ENCODE results near the gene RNF26.

RNF26 gene

DNA sequence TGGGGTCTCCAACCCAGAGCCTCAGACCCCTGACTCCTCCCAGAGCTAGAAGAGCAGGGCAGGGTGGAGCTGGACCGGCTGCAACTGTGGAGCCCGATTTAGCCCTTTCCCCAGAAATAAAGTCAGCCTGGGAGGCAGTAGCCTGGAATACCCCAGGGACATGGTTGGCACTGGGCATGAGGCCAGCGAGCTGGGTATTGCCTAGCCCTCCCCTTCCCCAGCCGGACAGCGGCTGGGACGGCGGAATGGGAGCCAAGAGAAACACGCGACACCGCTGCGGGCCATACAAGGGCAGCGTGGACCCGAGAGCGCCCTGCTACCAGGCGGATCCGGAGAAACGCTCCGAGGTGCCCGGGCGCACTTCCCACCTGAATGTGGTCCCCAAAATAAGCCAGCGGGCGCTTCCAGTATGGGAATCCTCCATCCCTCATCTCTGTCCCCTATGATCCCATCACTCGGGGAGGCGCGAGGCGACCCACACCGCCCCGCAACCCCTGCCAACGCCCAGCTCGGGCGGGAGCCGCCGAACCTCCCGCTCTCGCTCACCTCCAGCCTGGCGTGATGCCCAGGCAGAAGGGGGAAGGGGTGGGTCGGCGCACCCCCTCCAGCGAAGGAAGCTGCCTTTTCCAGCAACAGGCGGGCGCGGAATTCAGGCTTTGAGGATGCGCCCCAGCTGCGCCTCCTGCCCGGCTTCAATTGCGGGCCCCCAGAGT, 18.2 kb upstream of the RNF26 start:
- DNase-seq (ENCODE audit: low spot score) = peak; percentile 56

DNA sequence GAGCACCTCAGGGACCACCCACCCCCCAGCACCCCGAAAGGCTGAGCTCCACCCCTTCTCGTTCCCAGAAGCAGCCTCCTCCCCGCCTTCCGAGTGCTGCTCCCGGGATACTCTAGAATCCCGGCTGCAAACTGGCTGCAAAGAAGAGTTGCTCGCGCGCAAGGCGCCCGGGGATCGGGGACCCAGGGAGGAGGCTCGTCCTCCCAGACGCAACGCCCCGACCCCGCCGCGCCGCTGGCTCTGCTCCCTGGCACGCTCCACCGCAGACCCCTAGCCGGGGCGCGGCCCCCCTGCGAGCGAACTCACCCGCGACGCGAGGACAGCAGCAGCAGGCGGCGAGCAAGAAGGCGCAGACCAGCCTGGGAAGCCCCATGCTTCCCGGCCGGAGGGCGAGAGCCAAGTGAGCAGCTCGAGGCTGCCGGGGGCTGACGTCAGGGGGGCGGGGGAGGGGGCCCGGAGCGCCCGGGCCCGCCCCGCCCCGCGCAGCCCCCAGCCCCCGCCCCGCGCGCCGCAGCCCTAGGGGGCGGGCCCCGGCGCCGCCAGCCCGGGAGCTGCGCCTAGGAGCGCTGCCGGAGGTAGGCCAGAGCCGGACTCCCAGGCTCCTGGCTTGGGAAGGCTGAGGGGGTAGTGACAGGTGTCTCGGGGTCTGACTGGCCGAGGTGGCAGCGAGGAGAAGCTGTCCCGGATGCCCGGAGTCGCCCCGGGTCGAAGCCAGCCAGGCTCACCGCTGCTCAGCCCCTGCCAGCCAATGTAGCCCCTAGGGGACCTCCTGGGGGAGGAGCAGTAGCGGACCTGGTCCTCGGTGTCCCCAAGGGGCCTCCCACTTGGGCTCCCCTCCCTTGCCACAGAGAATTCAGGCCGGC, 17.4 kb upstream of the RNF26 start, which contains the start of gene MCAM:
MCAM (minus strand) TSS at position 402 of the 863 bp plus-strand sequence; CDS start at position 373, 29 bp downstream.
- peak; percentile 66 for DNase-seq (ENCODE audit: low spot score)

GRCh38 chr11:119317592-119318239, 16.6 kb upstream of the RNF26 start:
- DNase-seq (ENCODE audit: low spot score) = no peak

DNA sequence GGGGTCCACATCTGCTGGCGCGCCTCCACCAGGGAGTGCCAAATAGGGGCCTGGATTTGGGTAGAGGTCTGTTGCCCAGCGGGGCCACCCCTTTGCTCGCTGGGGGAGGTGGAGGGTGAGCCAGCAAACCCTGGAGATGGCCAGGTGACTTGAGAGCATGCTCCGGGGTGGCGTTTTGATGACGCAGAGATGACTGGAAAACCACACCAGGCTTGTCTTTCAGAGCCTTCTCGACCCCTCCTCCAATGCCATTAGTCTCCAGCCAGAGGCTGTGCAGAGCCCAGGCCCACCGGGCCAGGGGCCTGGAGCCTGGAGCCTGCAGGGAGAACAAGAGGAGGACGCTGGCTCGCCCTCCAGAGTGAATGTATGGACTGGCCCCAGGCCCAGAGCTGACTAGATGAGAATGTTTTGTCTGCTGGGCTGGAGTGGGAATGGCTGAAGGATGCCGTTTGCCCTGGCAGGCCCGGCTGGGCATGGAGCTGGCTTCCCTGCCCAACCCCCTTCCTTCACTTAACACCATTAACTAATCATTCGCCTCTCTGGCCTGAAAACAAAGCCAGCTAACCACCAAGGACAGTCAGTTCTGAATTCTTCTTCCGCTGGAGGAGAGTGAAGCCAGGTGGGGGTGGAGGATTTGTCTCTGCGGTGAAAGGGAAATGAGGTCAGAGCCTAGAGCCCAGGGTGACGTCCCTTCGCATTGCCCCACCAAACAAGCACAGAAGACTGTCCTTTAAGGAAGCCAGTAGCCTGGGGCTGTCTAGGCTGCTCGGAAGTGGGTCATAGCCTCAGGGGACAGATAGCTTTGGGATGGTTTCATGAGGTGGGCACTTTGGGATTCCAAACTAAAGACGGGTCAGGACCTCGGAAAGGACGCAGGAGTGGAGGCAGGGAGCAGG, 15.8 kb upstream of the RNF26 start:
- DNase-seq (ENCODE audit: low spot score) = peak; percentile 84

DNA sequence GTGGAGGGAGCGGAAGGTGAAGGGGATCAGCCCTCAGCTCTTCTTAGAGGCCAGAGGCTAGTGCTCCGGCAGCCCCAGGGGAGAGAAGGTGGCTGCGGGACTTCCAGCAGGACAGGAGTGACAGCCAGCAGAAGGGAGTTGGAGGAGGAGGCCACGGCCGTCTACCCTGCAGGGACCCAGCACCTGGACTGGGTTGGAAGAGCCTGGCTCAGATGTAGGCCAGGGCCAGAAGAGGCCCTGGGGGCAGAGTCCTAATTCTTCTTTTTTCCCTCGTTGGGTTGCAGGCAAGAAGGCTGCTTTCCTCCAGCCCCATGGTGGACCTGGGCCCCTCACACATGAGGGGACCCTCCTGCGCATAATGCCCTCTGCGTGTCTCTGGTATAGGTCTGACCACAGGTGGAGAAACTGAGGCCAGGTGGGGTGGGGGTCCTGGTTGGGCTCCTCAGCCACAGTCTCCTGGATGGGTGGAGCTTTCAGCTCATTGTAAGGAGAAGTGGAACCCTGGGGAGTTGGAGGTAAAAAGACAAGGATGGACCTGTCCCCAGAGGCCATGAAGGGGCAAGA, 15.1 kb upstream of the RNF26 start:
- no peak for DNase-seq (ENCODE audit: low spot score)

- no peak for DNase-seq (ENCODE audit: low spot score)
These were observed 14.6 kb upstream of the RNF26 start for GRCh38 chr11:119319700-119320239.

- DNase-seq (ENCODE audit: low spot score) = peak; percentile 60
These were observed 14.0 kb upstream of the RNF26 start for GRCh38 chr11:119320240-119320775.

DNA sequence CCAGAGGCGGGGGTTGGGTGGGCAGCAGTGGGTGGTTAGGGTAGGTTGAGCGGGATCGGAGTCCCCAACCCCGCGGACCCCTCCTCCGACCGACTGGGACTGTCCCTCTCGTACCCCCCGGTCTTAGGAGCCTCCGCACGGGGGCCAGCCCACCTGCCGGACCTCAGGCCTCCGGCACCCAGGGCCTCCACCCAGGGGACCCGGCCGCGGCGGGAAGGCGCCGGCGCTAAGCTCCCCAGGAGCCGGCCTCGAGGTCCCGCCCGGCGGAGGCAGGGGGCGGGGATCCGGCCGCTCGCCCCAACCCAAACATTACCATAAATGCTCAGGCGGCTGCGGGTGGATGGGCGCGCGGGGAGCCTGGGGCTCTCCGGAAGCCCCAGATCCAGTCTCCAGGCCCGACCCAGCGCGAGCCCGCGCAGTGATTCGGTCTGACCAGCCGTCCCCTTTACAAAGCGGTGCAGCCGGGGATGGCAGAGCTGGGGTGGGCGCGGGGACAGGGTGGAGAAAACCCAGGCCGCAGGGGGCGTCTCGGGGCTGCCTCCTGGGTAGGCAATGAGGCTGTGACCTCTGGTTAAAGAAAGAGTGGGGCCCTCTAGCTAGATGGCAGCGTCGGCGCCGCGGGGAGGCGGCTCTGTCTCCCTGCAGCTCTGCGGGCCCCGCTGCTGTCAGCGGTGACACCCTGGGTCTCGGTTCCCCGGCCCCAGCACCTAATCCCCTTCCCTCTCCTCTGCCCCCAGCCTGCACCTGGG, 13.4 kb upstream of the RNF26 start:
- DNase-seq (ENCODE audit: low spot score) = peak; percentile 70

GRCh38 chr11:119322360-119322739, 12.0 kb upstream of the RNF26 start:
- peak; percentile 53 for DNase-seq (ENCODE audit: low spot score)

DNA sequence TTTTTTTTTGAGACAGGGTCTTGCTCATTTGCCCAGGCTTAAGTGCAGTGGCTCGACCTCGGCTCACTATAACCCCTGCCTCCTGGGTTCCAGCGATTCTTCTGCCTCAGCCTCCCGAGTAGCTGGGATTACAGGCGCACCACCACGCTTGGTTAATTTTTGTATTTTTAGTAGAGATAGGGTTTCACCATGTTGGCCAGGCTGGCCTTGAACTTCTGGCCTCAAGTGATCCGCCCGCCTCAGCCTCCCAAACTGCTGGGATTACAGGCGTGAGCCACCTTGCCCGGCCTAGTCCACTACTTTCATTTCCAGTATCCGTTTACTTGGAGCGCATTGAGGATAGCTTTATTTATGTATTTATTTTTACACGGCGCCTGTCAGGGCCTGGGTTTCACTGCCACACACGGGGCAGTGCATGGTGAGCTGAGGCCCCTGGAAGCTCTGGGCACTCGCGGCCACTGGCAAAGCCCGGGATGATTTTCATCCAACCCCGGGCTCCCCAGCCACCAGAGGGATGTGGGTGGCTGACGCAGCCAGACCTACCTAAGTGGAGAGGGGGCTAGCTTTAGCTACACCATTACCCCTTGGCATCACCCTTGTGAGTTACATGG, 11.3 kb upstream of the RNF26 start:
- DNase-seq (ENCODE audit: low spot score) = no peak

DNA sequence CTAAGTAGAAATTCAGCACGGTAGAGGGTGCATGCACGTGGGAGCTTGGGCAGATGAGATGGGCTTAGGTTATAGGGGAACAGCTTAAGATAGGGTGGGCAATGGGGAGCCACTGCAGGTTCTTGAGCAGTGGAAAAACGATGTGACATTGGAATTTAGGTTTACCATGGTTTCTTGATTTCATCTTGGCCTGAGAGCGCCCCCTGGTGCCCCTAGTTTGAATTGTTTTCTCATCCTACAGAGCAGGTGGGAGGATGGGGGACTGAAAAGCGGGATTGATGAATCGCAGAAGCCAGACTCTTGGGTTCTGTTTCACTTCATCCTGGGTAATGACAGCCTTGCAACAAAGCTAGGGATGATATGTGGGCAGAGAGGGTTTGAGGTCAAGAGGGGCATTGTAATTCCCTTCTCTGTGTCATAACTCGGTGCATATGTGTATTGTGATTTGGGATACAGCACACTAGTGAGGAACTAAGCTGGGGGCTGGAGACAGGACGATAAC, 10.7 kb upstream of the RNF26 start:
- peak; percentile 79 for DNase-seq (ENCODE audit: low spot score)

- no peak for DNase-seq (ENCODE audit: low spot score)
These were observed 10.1 kb upstream of the RNF26 start for GRCh38 chr11:119324189-119324588.

- no peak for DNase-seq (ENCODE audit: low spot score)
These were observed 5.0 kb upstream of the RNF26 start for GRCh38 chr11:119329320-119329719.

GRCh38 chr11:119330237-119330636, 4.1 kb upstream of the RNF26 start:
- no peak for DNase-seq (ENCODE audit: low spot score)

GRCh38 chr11:119332111-119332765, 2.1 kb upstream of the RNF26 start:
- DNase-seq (ENCODE audit: low spot score) = no peak

DNA sequence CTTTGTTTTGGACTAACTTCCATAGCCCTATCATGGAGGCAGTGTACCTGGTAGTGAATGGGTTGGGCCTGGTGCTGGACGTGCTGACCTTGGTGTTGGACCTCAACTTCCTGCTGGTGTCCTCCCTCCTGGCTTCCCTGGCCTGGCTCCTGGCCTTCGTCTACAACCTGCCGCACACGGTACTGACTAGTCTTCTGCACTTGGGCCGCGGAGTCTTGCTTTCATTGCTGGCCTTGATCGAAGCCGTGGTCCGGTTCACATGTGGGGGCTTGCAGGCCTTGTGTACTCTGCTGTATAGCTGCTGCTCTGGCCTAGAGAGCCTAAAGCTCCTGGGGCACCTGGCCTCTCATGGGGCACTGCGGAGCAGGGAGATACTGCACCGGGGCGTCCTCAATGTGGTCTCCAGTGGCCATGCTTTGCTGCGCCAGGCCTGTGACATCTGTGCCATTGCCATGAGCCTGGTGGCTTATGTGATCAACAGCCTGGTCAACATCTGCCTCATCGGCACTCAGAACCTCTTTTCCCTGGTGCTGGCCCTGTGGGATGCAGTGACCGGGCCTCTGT, 846 bp downstream of the RNF26 start:
- DNase-seq (ENCODE audit: low spot score) = no peak

DNA sequence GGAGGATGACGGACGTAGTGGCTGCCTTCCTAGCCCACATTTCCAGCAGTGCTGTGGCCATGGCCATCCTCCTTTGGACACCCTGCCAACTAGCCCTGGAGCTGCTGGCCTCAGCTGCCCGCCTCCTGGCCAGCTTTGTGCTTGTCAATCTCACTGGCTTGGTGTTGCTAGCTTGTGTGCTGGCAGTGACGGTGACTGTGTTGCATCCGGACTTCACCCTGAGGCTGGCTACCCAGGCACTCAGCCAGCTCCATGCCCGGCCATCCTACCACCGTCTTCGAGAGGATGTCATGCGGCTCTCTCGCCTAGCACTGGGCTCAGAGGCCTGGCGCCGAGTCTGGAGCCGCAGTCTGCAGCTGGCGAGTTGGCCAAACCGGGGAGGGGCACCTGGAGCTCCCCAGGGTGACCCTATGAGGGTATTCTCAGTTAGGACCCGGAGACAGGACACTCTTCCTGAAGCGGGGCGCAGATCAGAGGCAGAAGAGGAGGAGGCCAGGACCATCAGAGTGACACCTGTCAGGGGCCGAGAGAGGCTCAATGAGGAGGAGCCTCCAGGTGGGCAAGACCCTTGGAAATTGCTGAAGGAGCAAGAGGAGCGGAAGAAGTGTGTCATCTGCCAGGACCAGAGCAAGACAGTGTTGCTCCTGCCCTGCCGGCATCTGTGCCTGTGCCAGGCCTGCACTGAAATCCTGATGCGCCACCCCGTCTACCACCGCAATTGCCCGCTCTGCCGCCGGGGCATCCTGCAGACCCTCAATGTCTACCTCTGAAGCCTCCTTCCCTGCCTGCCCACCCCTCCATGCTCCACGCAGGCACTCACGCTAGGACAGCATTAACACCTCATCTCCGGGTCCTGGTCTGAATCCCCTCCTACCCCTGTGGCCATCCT, 1.6 kb downstream of the RNF26 start:
- no peak for DNase-seq (ENCODE audit: low spot score)

All from hepatic stellate cell (primary cell).